UCSD-AML1 (cell line): Measurements from ENCODE around the gene CTNNB1.
A peak's percentile ranks its signal among the peaks of the same experiment; 100 is the strongest.

ENCODE experiments used
- DNase-seq: peaks from one replicate; lab custom pipeline; 2025; ENCODE audit not compliant: unreplicated experiment; lab: John Stamatoyannopoulos, UW

The CTNNB1 gene

DNA sequence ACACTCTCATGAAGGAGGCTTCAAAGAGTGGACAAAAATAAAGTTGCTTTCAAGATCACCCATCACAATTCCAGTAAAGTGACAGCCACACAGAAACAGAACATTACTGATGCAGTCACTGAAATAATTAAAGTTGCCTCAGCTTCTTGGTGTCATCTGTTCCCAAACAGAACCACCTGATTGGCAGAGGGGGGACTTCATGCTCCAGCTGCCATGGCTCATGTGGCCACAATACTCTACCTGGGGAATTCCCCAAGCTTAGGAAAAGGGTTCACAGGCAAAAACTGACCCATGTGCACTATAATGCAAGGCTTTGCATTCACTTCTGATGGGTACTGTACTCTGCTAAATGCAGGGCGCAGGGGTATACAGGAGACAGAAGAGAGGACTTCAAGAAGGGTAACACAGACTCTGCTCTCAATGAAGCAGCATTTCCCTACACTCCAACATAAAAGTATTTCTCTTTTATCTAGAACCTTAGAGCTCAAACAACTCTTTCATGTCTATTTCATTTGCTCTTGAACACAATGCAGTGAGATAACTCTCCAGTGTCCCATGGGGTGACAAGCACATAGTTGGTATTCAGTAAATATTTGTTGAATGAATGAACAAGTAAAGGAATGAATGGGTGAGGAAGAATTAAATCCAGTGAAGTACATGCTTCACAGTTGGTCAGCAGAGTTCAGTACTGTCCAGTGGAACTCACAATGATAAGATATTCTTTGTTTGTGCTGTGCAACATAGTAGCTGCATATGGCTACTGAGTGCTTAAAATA lies 8.6 kb upstream of the CTNNB1 start:
- DNase-seq = no peak

DNA sequence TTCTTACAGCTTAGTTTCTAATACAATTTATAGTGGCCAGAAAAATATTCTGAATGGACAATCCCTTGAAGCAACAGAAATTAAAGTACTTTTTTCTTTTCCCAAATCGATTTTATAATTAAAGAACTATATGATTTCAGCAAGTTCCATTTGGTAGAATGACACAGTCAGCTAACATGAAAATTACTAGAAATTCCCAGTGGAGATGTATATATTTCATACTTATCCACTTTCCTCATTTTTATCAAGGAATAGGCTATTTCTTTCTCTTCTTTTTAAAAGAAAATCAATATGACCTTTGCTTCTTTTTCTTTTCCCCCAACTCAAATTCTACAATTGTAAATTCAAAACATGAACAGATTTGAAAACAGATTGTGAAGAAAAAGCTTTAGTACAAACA lies 6.4 kb upstream of the CTNNB1 start:
- no peak for DNase-seq

DNA sequence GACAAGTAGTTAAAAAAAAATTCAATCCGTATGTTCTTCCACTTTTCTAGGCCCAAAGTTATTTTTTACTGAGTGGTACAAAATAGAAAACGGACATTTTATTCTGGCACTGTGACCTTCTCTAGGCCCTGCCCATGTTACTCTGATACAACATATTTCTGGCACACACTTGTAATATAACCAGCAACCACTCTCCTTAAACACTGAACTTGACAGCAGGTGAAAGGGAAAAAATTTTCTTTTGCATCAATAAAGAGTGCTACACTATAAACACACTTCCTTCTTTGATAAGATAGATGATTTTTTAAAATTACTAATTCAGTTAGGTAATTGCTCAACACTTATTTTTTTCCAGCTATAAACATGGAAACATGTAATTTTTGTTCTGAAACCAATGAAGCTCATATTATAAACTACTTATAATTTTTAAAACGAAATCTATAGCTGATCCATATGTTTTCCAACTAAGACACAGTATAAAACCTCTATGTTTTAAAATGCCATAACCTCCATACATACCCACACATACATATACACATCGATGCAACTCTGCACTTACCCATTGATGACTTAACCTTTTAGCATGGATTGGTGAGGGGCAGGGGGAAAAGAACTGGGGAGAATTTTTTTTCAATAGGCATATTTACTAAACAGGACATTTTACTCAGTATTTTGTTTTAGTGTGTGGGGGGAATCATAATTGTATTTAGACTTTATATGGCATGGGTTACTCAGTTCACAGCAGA lies 5.3 kb upstream of the CTNNB1 start:
- DNase-seq = no peak

DNA sequence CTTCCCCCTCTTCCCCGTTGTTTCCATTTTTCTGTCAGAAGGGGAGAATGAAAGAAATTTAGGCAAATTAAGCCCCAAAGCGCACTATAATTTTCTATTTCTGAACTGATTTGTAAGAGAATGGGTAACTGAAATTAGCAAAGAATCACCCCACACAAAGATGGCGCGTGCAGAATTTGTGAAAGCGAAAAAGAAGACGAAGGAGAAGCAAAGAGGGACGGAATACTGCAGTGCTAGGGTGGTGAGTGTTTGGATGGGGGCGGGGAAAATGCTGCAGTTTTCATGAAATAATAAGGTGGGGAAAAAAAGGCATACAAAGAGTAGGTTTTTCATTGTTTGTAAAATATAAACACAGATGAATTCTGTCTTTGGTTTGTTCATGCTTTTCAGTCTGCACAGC lies 4.6 kb upstream of the CTNNB1 start:
- no peak for DNase-seq

DNA sequence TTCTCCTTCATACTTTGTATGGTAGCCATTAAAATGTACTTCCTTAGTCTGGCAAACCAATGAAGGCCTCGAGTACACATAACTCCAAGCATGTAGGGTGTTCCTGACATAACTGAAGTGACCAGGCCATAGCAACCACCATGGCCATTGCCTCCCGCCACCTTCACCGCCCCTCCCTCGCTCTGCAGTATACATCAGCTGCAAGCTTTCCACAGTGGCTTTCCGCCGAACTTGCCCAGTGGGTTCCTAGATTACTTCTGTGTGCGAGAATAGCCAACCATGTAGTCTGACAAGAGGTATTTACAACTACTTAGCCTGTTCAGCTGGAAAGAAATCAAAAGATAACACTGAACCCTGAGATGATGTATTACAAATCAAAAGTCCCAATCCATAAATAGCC lies 3.4 kb upstream of the CTNNB1 start:
- no peak for DNase-seq

DNA sequence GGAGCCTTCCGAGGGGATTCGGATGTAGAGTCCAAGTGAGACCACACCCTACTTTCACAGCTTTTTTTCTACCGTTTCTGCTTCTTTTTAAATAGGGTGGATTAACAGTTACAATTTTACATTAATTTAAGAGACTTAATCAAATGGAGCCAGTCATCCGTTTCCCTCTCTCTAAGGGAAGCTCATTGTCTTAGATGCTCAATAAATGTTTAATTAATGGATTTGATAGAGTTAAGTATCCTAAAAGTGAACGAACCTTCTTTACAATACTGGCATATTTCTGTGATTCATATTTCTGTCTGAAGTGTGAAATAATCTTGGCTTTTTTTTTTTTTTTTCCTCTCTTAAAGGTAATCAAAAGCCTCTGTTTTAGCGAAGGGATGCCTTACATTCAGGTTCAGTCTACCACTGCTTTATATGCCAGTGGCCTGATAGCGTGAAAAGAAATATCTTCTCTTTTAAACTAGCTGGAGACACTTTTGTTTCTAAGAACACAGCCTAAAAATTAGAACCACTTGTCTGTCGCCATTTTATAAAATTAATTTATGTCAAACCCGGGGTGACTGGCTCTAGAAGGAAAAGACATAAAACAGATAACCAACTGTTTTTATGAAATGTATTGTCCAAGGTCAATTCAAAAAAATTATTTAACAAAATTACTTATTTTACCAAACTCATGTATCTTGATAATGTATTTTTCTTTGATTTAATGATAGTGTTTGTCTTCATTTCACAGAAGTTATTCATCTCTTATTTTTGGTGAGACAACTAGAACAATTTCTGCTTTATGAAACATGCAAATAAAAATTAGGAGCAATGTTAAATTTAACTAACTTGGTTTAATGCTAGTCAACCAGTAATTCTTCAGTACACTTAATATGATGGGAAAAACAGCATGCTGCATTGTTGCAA lies 2.5 kb upstream of the CTNNB1 start:
- no peak for DNase-seq

DNA sequence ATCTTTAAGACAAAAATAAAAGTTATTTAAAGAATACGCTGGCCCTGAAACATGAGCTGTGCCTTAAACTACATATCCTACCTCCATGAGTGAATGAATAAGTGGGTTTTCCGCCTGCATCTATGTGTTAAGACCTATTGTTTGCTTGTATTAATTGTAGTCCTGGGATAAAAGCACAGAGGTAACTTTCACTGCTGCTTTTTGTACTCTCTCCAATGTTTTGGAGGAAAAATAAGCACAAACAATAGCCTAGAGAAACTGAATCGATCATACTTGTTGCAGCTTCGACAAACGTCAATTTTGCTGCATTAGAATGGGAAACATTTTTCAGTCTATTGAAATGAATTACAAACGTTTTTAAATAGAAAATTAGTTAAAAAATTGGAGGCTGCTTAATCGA lies 1.3 kb upstream of the CTNNB1 start:
- DNase-seq = no peak

DNA sequence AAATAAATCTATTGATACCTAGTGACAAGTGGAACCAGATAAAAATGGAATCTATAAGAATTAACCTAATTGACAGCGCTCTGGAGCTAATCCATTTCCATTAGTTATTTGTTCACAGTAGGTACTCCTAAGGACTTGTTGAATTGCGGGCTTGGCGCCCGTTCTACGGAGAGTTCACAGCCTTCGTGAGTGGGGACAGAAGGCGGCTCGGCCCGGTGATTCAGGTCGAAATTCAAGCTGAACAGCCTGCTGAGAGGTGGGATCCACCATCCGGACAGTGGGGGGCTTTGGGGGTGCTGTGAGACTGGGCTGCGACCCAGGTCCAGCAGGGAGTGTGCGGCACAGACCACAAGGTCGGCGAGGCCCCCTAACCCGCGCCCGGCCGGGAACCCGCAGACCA lies 779 bp upstream of the CTNNB1 start:
- DNase-seq = no peak

DNA sequence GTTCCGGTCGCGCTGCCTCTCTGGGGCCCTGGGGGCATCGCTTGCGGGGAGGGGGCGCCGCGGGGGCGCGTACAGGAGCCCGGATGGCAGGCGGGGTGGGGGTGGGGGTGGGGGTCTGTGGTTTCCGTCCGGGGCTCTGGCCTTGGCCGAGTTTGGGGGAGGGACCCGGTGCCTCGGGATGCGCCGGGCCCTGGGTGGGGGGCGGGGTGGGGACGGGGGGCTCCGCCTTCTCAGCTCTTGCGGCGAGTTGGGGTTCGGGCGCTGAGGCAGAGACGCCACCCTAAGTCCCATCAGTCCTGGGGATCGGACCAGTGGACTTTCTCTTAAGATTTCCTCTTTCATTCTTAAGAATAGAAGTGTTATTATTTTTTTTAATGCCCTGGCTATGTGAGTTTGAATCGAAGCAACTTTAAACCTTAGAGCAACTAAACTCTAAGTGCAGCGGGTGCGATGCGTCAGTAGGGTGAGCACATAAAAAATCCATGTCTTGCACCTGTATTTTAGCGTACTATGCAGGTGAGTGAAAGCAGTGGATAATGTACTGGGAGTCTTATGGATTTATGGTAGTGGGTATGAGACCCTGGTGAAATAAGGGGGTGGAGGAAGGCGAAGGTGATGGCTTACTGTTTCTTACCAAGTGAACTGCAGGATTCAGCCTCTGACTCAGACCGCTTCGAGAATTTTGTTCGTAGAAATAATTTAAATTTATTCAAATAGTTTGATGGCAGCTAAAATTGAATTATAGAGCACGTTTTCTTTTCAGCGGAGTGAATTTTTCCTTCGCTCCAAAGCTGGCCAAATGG lies 762 bp downstream of the CTNNB1 start:
- DNase-seq = peak; percentile 76

DNA sequence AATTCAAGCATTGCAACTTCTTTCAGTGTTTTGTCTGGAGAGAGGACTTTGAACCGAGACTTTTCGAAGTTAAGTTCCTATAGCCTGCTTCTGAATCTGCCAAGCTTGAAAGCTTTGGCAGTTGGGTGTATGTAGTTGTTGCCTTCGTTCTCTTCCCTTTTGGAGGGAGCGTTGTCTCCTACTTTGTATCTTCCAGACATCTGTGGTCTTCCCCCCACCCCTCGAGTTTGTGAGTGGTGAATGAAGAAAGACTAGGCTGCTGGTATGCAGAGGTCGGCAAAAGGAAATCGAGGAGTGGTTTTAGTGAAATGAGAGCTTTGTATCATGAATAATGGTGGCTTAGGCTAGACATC lies 1.3 kb downstream of the CTNNB1 start:
- DNase-seq = peak; percentile 31

DNA sequence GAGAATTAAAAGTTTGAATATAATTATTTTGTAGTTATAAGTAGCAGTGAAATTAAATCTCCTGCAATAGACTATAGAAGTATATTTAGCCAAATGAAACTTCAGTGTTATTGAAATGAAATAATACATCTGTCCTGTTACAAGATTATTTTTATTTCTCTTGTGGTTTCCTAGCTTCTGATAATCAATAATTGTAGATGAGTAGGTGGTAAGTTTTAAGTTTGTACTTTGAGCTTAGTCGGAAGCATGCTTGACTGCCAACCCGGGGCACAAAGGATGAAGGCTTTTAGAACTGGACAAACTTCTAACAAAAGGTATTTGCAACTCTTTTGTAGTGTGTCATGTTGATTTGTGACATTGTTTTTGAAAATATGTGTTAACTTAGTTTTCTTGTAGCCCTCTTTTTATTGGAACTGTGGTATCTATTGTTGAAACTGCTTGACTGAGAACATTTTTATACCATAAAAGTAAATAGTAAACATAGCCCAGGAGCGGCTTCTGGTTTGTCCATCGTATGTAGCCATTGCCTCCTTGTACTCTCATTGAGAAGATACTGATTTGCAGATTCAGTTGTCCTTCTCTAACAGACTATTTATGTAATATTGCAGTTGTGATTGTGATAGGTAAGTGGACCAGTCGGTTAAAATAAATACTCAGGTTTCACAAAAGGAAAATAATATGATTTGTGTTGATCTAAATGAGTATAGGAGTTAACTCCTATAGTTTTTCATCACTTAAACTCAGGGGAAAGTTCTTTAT lies 2.9 kb downstream of the CTNNB1 start:
- no peak for DNase-seq

DNA sequence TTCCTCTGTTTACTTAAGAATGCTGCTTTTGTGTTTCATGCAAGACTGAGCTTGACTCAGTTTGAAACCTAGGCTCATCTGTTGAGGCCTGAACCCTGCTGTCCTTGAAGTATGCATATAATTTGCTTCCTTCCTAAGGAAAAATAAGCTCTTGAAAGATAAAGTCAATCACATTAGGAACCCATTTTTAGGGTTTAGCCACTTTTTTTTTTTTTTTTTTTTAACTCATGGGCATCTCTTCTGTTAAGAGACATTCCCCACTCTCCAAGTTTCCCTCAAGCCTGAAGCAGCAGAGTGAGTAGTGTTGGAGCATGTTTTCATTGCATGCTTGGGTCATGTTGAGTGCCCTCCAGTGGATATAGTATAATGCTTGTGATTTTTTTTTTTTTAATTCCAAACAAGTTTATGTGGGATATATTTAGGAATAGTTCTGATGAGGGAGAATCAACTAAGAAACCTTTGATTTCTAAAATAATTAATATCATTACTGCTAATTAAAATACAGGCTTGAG lies 3.6 kb downstream of the CTNNB1 start:
- DNase-seq = no peak

DNA sequence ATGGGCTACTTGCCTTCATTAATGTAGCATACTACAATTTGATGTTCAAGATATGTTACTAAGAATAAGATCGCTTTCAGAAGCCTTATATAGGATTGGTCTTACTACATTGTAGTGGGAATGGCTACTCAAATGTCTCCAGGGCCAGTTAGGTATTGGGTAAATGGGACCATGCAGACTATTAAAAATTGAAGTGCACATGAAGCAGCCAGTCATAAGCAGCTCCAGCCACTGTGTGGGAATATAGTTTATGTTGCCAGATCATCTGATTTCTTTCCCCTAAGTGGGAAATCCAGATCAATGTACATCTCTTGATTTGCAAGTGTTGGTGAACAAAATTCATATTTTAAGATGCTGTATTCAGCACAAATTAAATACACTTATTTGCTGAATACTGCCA lies 5.1 kb downstream of the CTNNB1 start:
- no peak for DNase-seq

DNA sequence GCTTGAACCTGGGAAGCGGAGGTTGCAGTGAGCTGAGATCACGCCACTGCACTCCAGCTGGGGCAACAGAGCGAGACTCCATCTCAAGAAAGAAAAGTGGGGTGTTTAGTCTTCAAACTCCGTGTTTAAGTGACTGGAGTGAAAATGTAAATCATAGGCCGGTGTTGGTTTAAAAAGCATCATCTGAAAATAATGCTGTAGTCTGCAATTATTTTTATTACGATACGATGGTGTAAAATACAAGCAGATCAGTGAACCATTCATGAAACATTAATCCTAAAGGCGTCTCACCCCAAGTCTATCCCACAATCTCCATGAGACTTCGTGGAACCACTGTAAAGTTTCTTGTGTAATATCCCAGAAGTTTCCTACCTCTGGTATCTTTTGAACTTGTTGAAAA lies 6.3 kb downstream of the CTNNB1 start:
- DNase-seq = no peak

DNA sequence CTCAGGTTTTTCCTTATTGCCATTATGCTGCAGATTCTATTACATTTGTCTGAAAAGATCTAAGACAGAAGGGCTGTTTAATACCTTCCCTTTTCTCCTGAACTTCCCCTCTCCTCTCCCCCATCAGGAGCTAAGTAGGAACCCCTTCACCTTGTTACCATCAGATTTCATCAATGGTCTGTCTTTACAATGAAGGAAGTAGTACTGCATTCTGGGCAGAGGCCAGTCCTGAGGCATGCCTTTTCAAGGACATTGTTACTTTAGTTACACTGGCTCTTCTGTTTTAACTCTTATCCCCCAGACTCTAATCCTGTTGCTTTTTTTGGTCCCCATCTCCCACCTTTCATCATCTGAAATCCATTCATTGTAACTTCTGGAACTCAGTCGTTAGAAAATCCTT lies 8.1 kb downstream of the CTNNB1 start:
- DNase-seq = no peak

DNA sequence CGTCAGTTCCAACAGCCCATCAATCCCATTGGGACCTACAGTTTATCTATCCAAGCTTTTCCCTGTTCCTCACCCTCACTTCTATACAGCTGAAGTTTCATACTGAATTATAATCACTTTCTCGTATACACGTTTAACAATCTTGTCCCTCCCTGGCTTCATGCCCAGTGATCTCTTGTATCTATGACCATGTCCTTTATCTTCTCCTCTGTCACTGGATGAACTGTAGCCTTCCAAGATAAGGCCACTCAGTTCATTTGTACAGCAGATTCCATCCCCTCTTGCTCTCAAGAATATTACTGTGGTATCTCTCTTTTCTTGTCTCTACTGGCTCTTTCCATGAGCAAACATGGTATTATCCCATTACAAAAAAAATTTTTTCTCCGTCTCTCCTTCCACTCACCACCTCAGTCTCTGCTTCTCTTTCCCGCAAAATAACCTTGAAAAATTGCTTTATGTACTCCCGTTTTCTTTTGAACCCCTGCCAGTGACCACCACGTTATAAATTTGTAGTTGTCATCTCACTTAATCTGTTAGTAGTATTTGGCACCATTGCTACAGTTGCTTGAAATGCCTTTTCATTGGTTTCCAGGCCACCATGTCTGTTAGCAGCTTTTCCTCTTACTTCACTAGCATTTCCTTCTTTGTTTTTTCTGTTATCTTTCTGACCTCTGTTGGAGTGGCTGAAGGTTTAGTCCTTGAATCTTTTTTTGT lies 9.4 kb downstream of the CTNNB1 start:
- no peak for DNase-seq

DNA sequence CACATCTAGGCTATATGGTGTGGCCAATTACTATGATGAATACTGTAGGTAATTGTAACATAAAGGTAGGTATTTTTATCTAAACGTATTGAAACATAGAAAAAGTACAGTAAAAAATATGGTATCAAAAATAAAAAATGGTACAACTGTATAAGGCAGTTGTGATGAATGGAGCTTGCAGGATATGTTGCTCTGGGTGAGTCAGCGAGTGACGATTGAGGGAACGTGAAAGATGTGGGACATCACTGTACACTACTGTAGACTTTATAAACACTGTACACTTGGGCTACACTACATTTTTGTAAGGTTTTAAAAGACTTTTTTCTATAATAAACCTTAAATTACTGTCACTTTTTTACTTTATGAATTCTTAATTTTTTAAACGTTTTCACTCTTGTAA lies 10.3 kb downstream of the CTNNB1 start:
- DNase-seq = no peak

DNA sequence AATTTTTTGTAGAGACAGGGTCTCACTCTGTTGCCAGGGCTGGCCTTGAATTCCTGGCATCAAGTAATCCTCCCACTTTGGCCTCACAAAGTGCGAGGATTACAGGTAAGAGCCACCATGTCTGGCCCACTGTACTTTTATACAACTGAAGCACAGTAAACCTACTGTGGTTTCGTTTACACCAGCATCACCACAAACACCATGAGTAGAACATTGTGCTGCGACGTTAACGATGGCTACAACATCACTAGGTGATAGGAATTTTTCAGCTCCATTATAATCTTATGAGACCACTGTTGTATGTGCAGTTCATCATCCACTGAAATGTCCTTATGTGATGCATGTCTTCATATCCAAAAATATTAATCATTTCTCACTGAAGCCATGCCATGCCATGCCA lies 11.7 kb downstream of the CTNNB1 start:
- DNase-seq = no peak

DNA sequence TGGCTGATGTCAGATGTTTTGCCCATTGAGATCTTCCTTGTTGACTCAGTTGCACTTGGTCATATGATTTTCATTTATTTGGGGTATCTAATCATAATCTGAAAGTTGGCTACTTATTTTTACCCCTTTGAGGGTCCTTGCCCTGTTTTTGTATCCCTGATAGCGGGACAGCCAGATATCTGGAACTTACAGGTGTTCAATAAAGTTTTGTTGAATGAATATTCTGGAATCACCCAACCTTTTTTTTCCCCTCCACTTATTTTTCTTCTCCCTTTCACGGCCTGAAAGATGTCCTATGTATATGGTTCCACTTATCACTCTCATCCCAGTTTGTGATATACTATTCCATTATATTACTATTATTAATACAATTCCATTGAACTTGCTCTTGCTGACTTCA lies 12.8 kb downstream of the CTNNB1 start:
- DNase-seq = no peak
